K562 (cell line): ENCODE measurements around the gene FUBP3. TPM values are rescaled to one million over a fixed set of nuclear protein-coding genes. Genes with fewer than 3 reads are reported as not detected.

ENCODE experiments used
- CEBPG ChIP-seq, 3 experiments: fragments of 200-800 bp in 1 of 3; sonication (Bioruptor generic) in 1 of 3; sonication (generic) in 1 of 3; formaldehyde crosslinking in 1 of 3; IDR thresholded peaks in 2 of 3; conservative IDR thresholded peaks in 1 of 3; 2 replicates each; pipeline versions ENCODE4 v1.6.1 to v1.8.0; 2016 to 2022; ENCODE audit warnings: missing compliant biosample characterization in 2 of 3, missing genetic modification characterization in 2 of 3, mild to moderate bottlenecking in 1 of 3, missing genetic modification reagents in 1 of 3
- ETV5 ChIP-seq: sonication (generic); formaldehyde crosslinking; IDR thresholded peaks from 2 replicates; pipeline ENCODE4 v1.4.0; 2020; ENCODE audit warnings: low read depth, mild to moderate bottlenecking, missing genetic modification reagents
- HDAC1 ChIP-seq, 2 experiments: fragments of 450-650 bp; IDR thresholded peaks; 2 replicates each; pipeline ENCODE4 v1.6.1; 2016 to 2017; ENCODE audit warnings: inconsistent platforms in 1 of 2, mild to moderate bottlenecking in 1 of 2, moderate library complexity in 1 of 2
- HDAC2 ChIP-seq: fragments of 450-650 bp; IDR thresholded peaks from 2 replicates; pipeline ENCODE4 v1.6.1; 2016; ENCODE audit warnings: mild to moderate bottlenecking
- MAFF ChIP-seq: IDR thresholded peaks from 2 replicates; pipeline ENCODE4 v1.6.1; 2012; ENCODE audit warnings: low read length, improper control_type of control experiment
- MYNN ChIP-seq, 2 experiments: sonication (generic); formaldehyde crosslinking in 1 of 2; IDR thresholded peaks; 2 replicates each; pipeline versions ENCODE4 v1.5.0 to v1.6.1; 2016 to 2020; ENCODE audit warnings: antibody characterized with exemption in 1 of 2, missing genetic modification reagents in 1 of 2
- NBN ChIP-seq: fragments of 450-650 bp; IDR thresholded peaks from 2 replicates; pipeline ENCODE4 v1.6.1; 2016; ENCODE audit warnings: low read depth, mild to moderate bottlenecking
- NFXL1 ChIP-seq: fragments of 450-650 bp; formaldehyde crosslinking; IDR thresholded peaks from 2 replicates; pipeline ENCODE4 v1.4.0; 2021; ENCODE audit warnings: mild to moderate bottlenecking
- POLR2A ChIP-seq: fragments of 450-650 bp; conservative IDR thresholded peaks from 2 replicates; pipeline ENCODE4 v1.6.1; 2016
- PRMT5 ChIP-seq: sonication (generic); formaldehyde crosslinking; IDR thresholded peaks from 2 replicates; pipeline ENCODE4 v1.5.0; 2020; ENCODE audit warnings: missing genetic modification reagents
- SMARCC2 ChIP-seq: fragments of 450-650 bp; IDR thresholded peaks from 2 replicates; pipeline ENCODE4 v1.6.1; 2017; ENCODE audit warnings: antibody characterized with exemption, moderate library complexity, mild to moderate bottlenecking, low read depth
- SP2 ChIP-seq: IDR thresholded peaks from 2 replicates; pipeline ENCODE4 v1.6.1; 2011; ENCODE audit warnings: mild to moderate bottlenecking, low read depth, low read length, moderate library complexity; ENCODE audit not compliant: poor library complexity, severe bottlenecking; ENCODE audit errors: extremely low read depth
- SRF ChIP-seq, 2 experiments: fragments of 250-450, 450-650 bp in 1 of 2; sonication (Bioruptor Pico) in 1 of 2; sonication (generic) in 1 of 2; formaldehyde crosslinking; IDR thresholded peaks; 2 replicates each; pipeline versions ENCODE4 v1.5.0 to v1.5.1; 2020 to 2022; ENCODE audit warnings: mild to moderate bottlenecking in 1 of 2, missing genetic modification reagents in 1 of 2
- TEAD1 ChIP-seq, 2 experiments: fragments of 450-650 bp in 1 of 2; sonication (generic) in 1 of 2; formaldehyde crosslinking; IDR thresholded peaks; 2 replicates each; pipeline versions ENCODE4 v1.4.0 to v1.8.0; 2020 to 2022; ENCODE audit warnings: mild to moderate bottlenecking in 2 of 2, missing genetic modification reagents in 1 of 2
- TOE1 ChIP-seq, 2 experiments: fragments of 450-650 bp in 1 of 2; sonication (generic) in 1 of 2; formaldehyde crosslinking in 1 of 2; IDR thresholded peaks; 2 replicates each; pipeline versions ENCODE4 v1.7.1 to v1.8.0; 2016 to 2022; ENCODE audit warnings: borderline replicate concordance in 2 of 2, mild to moderate bottlenecking in 2 of 2, antibody characterized with exemption in 1 of 2, inconsistent platforms in 1 of 2, low read depth in 1 of 2, missing genetic modification reagents in 1 of 2, moderate library complexity in 1 of 2
- ZNF24 ChIP-seq: fragments of 450-650 bp; IDR thresholded peaks from 2 replicates; pipeline ENCODE4 v1.6.1; 2016
- ZNF764 ChIP-seq: fragments of 250-450 bp; sonication (Bioruptor Pico); IDR thresholded peaks from 2 replicates; pipeline ENCODE4 v1.4.0; 2020; ENCODE audit warnings: low read depth, mild to moderate bottlenecking, moderate library complexity
- ZSCAN29 ChIP-seq: fragments of 450-650 bp; IDR thresholded peaks from 2 replicates; pipeline ENCODE4 v1.6.1; 2017
- polyA plus RNA-seq, 8 experiments: library from polyadenylated mRNA; depleted of rRNA in 4 of 8; stranded (reverse) in 5 of 8; unstranded in 3 of 8; fragments of >200 nt; fragmentation: Nextera tagmentation in 2 of 8; fragmentation: Illumina TruSeq in 1 of 8; extraction: Ambion mirVana in 2 of 8; extraction: Trizol in 1 of 8; gene quantifications; 2 replicates each; pipeline versions ENCODE4 v1.2.1 to v1.2.3, GENCODE V29; 2011 to 2014; ENCODE audit warnings: inconsistent platforms in 1 of 8, missing spikeins in 1 of 8
- total RNA-seq, 7 experiments: library from RNA; depleted of rRNA in 6 of 7; stranded (reverse); fragments of >200 nt in 6 of 7; fragmentation: Illumina TruSeq in 2 of 7; extraction: Trizol in 2 of 7; gene quantifications; 2 replicates each; pipeline versions ENCODE4 v1.2.1 to v1.2.3, GENCODE V29; 2011 to 2021; ENCODE audit warnings: low replicate concordance in 1 of 7
- TF ChIP-seq, protein P1 (sequence below): sonication (generic); formaldehyde crosslinking; IDR thresholded peaks from 2 replicates; pipeline ENCODE4 v1.8.1; 2023; ENCODE audit warnings: mild to moderate bottlenecking, missing genetic modification reagents
- TF ChIP-seq, protein P2 (sequence below): sonication (generic); formaldehyde crosslinking; IDR thresholded peaks from 2 replicates; pipeline ENCODE4 v1.9.0; 2022; ENCODE audit warnings: mild to moderate bottlenecking, missing genetic modification reagents
- TF ChIP-seq, protein P3 (sequence below): fragments of 250-450 bp; sonication (Bioruptor Pico); IDR thresholded peaks from 2 replicates; pipeline ENCODE4 v1.8.0; 2021; ENCODE audit warnings: moderate library complexity, mild to moderate bottlenecking, inconsistent platforms

FUBP3 gene
- total and polyA plus RNA-seq, 9 of the 15 experiments (the other 6 are each of a cell fraction or from before 2014, with no cell fraction given) = 3.0 to 64.0 (median 48.1) TPM

DNA sequence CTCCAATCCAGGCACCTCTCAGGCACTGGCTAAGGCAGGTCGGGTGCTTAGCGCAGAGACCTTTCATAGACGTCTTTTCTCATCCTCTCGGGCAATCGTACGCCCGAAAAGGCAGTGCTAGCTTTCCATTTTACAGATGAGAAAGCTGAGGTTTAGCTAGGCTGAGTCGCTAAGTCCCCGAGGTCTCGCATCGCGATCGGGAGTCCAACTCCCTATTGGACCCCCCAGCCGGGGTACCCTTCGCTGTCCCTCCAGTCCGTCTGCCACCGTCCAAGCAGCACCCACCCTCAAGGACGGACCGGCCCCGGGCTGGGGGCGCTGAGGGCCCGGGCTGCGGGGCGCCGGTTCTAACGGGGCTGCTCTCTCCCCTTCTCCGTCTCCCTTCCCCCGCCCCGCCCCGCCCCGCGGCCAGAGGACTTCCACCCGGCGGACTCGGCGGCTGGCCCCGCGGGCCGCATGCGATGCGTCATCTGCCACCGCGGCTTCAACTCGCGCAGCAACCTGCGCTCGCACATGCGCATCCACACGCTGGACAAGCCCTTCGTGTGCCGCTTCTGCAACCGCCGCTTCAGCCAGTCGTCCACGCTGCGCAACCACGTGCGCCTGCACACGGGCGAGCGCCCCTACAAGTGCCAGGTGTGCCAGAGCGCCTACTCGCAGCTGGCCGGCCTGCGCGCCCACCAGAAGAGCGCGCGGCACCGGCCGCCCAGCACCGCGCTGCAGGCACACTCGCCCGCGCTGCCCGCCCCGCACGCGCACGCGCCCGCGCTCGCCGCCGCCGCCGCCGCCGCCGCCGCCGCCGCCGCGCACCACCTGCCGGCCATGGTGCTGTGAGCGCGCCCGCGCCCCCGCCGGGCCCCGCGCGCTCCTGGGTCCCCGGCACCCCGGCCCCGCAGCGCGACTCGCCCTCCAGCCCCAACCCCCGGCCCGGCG is 101.7 kb downstream of the FUBP3 start (continued):
- TF ChIP-seq, protein P1, sequence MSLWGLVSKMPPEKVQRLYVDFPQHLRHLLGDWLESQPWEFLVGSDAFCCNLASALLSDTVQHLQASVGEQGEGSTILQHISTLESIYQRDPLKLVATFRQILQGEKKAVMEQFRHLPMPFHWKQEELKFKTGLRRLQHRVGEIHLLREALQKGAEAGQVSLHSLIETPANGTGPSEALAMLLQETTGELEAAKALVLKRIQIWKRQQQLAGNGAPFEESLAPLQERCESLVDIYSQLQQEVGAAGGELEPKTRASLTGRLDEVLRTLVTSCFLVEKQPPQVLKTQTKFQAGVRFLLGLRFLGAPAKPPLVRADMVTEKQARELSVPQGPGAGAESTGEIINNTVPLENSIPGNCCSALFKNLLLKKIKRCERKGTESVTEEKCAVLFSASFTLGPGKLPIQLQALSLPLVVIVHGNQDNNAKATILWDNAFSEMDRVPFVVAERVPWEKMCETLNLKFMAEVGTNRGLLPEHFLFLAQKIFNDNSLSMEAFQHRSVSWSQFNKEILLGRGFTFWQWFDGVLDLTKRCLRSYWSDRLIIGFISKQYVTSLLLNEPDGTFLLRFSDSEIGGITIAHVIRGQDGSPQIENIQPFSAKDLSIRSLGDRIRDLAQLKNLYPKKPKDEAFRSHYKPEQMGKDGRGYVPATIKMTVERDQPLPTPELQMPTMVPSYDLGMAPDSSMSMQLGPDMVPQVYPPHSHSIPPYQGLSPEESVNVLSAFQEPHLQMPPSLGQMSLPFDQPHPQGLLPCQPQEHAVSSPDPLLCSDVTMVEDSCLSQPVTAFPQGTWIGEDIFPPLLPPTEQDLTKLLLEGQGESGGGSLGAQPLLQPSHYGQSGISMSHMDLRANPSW (CRISPR knock-in tag) = no peak
- no peak for TF ChIP-seq ZNF24
- TF ChIP-seq MYNN (IDR thresholded peaks at IDR 0.05) = no peak
- TF ChIP-seq MYNN (CRISPR knock-in tag; IDR thresholded peaks at IDR 0.05) = no peak
- no peak for TF ChIP-seq ZNF764 (CRISPR knock-in tag)
- no peak for TF ChIP-seq PRMT5
- peak; percentile 36; the same call in 1 of the 2 replicates for TF ChIP-seq ETV5 (CRISPR knock-in tag)
- no peak for TF ChIP-seq NBN
- TF ChIP-seq TEAD1 (CRISPR knock-in tag; IDR thresholded peaks at IDR 0.05) = peak in 1 of 2 experiments; percentile 85; a peak in 2 of 4 replicates
- TF ChIP-seq HDAC2 = peak; percentile 48; the same call in 1 of the 2 replicates
- TF ChIP-seq, protein P2, sequence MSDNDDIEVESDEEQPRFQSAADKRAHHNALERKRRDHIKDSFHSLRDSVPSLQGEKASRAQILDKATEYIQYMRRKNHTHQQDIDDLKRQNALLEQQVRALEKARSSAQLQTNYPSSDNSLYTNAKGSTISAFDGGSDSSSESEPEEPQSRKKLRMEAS (CRISPR knock-in tag) = peak; percentile 99
- peak; percentile 61; the same call in 1 of the 2 replicates for TF ChIP-seq CEBPG (CRISPR knock-in tag; IDR thresholded peaks at IDR 0.05)
- TF ChIP-seq CEBPG (tag; conservative IDR thresholded peaks at IDR 0.05 in 1 of 2, IDR thresholded peaks at IDR 0.05 in 1 of 2) = no peak
- TF ChIP-seq POLR2A = no peak; the same call in none of the 2 replicates
- TF ChIP-seq SMARCC2 = no peak
- TF ChIP-seq ZSCAN29 = no peak
- TF ChIP-seq MAFF = no peak
- TF ChIP-seq SRF (CRISPR knock-in tag; IDR thresholded peaks at IDR 0.05) = peak in 1 of 2 experiments; percentile 62; a peak in 1 of 4 replicates
- no peak for TF ChIP-seq NFXL1 (CRISPR knock-in tag)
- peak in 1 of 2 experiments; percentile 60; a peak in 2 of 4 replicates for TF ChIP-seq HDAC1 (IDR thresholded peaks at IDR 0.05)
- TF ChIP-seq TOE1 (IDR thresholded peaks at IDR 0.05; ENCODE audit: borderline replicate concordance) = no peak
- no peak for TF ChIP-seq TOE1 (CRISPR knock-in tag; IDR thresholded peaks at IDR 0.05; ENCODE audit: borderline replicate concordance, low read depth)
- TF ChIP-seq, protein P3, sequence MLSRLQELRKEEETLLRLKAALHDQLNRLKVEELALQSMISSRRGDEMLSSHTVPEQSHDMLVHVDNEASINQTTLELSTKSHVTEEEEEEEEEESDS (CRISPR knock-in tag) = no peak
- TF ChIP-seq SP2 = no peak
